ENCODE results near the gene AUTS2.

DNA sequence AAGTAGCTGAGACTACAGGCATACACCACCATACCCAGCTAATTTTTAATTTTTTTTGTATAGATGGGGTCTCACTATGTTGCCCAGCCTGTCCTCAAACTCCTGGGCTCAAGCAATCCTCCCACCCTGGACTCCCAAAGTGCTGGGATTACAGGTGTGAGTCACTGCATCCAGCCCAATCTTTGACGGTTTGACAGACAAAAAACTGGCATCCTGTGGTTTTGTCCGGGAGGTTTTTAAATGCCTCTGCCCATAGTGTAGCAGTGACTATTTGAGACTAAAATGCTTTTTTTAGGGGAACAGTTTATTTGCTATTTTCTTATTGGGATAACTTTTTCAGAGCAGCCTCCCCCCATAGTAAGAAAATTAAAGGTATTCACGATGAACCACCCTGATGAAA is 1010.0 kb downstream of the AUTS2 start:
- TF ChIP-seq, protein P1, sequence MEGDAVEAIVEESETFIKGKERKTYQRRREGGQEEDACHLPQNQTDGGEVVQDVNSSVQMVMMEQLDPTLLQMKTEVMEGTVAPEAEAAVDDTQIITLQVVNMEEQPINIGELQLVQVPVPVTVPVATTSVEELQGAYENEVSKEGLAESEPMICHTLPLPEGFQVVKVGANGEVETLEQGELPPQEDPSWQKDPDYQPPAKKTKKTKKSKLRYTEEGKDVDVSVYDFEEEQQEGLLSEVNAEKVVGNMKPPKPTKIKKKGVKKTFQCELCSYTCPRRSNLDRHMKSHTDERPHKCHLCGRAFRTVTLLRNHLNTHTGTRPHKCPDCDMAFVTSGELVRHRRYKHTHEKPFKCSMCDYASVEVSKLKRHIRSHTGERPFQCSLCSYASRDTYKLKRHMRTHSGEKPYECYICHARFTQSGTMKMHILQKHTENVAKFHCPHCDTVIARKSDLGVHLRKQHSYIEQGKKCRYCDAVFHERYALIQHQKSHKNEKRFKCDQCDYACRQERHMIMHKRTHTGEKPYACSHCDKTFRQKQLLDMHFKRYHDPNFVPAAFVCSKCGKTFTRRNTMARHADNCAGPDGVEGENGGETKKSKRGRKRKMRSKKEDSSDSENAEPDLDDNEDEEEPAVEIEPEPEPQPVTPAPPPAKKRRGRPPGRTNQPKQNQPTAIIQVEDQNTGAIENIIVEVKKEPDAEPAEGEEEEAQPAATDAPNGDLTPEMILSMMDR (IDR thresholded peaks at IDR 0.05): no peak
- TF ChIP-seq POLR2A (IDR thresholded peaks at IDR 0.05): no peak
